ENCODE results near the gene ZNF580. TPM values are rescaled to one million over a fixed set of nuclear protein-coding genes. Genes with fewer than 3 reads are reported as not detected.
A peak's percentile ranks its signal among the peaks of the same experiment; 100 is the strongest.

The ZNF580 gene
- total and polyA plus RNA-seq, 12 donors, result 16.5 to 29.9 (median 21.1) TPM

- Histone ChIP-seq H3K4me1 (peaks cover 22 to 75% (median 59%) of the 10 kb centered on the region in 9 donors), H3K27me3 (no peaks in the 10 kb centered on the region), H3K4me3 (peak within 1 kb of the TSS; percentile 74 to 95 (median 84)), H3K27ac (peak within 1 kb of the TSS in 9 of 10 donors; percentile 77 to 95 (median 89)), H3K9me3 (no peaks in the 10 kb centered on the region), H3K36me3 (peaks cover 0 to 20% (median 8%) of the 10 kb centered on the region in 9 donors)
- TF ChIP-seq CTCF (IDR thresholded peaks at IDR 0.05), result no peak
- ATAC-seq, result peak; percentile 23 to 66 (median 48)
- intact Hi-C loops (cut with DNase I), result no loop called here
- peak; percentile 73 to 76 for DNase-seq
- 2 to 3% methylated on average over 53 to 56 of the region's 56 CpGs for WGBS, 2 donors
Measured at GRCh38 chr19:55643003-55643886, 2.4 kb downstream of the ZNF580 start, which contains the start of gene ZNF581. Gene ZNF581 (plus strand): TSS chr19:55643649. CDS start chr19:55644572, 923 bp downstream.

GRCh38 chr19:55643887-55644176, 3.0 kb downstream of the ZNF580 start:
- no peak for TF ChIP-seq CTCF (IDR thresholded peaks at IDR 0.05)
- intact Hi-C loops (cut with DNase I), result no loop called here
- WGBS, 2 donors, result 1% methylated on average over 15 of the region's 15 CpGs

GRCh38 chr19:55644191-55644833, 3.5 kb downstream of the ZNF580 start:
- 47 to 54% methylated on average over 12 of the region's 12 CpGs for WGBS, 2 donors
- peaks cover 26 to 75% (median 60%) of the 10 kb centered on the region in 9 donors for H3K4me1 ChIP-seq
- DNase-seq (peak in 1 of 2 donors; percentile 7), ATAC-seq (no peak)
- intact Hi-C loops (cut with DNase I), result no loop called here
- H3K36me3 ChIP-seq, result peaks cover 0 to 15% (median 8%) of the 10 kb centered on the region in 9 donors
- peak overlapping the region in 7 of 10 donors; percentile 77 to 95 (median 90) for H3K27ac ChIP-seq
- no peaks in the 10 kb centered on the region for H3K9me3 ChIP-seq
- H3K4me3 ChIP-seq, result peak overlapping the region; percentile 74 to 95 (median 84)
- H3K27me3 ChIP-seq, result no peaks in the 10 kb centered on the region
- no peak for TF ChIP-seq CTCF (IDR thresholded peaks at IDR 0.05)

More at GRCh38 chr19:55643887-55644176, 3.0 kb downstream of the ZNF580 start:
- peak overlapping the region; percentile 74 to 95 (median 84) for H3K4me3 ChIP-seq
- peaks cover 26 to 75% (median 59%) of the 10 kb centered on the region in 9 donors for H3K4me1 ChIP-seq
- no peaks in the 10 kb centered on the region for H3K27me3 ChIP-seq
- H3K36me3 ChIP-seq, result peaks cover 0 to 15% (median 8%) of the 10 kb centered on the region in 9 donors
- H3K27ac ChIP-seq, result peak overlapping the region in 9 of 10 donors; percentile 77 to 95 (median 89)
- no peaks in the 10 kb centered on the region for H3K9me3 ChIP-seq
- ATAC-seq (peak in 1 of 8 donors; percentile 0), DNase-seq (no peak)

- no peaks in the 10 kb centered on the region for H3K9me3 ChIP-seq
- no peak for ATAC-seq
- no peak overlapping the region for H3K27ac ChIP-seq
- peak overlapping the region in 1 of 10 donors; percentile 85 for H3K4me3 ChIP-seq
- WGBS, 2 donors, result 89 to 92% methylated on average over 28 of the region's 28 CpGs
- H3K4me1 ChIP-seq, result peaks cover 24 to 73% (median 55%) of the 10 kb centered on the region in 9 donors
- intact Hi-C loops (cut with DNase I), result no loop called here
- peaks cover 0 to 15% (median 8%) of the 10 kb centered on the region in 9 donors for H3K36me3 ChIP-seq
- no peak for DNase-seq
- no peaks in the 10 kb centered on the region for H3K27me3 ChIP-seq
- TF ChIP-seq CTCF (IDR thresholded peaks at IDR 0.05), result no peak
Measured at GRCh38 chr19:55644842-55645511, 4.2 kb downstream of the ZNF580 start.

Data from heart right ventricle (tissue), 16 donors.